ENCODE data around the gene HPS4.
"Not testable (repeated sequence)": the region's sequence is repeated elsewhere in the genome, so short reads cannot be mapped to it uniquely, and the experiment has no call there.

The HPS4 gene

DNA sequence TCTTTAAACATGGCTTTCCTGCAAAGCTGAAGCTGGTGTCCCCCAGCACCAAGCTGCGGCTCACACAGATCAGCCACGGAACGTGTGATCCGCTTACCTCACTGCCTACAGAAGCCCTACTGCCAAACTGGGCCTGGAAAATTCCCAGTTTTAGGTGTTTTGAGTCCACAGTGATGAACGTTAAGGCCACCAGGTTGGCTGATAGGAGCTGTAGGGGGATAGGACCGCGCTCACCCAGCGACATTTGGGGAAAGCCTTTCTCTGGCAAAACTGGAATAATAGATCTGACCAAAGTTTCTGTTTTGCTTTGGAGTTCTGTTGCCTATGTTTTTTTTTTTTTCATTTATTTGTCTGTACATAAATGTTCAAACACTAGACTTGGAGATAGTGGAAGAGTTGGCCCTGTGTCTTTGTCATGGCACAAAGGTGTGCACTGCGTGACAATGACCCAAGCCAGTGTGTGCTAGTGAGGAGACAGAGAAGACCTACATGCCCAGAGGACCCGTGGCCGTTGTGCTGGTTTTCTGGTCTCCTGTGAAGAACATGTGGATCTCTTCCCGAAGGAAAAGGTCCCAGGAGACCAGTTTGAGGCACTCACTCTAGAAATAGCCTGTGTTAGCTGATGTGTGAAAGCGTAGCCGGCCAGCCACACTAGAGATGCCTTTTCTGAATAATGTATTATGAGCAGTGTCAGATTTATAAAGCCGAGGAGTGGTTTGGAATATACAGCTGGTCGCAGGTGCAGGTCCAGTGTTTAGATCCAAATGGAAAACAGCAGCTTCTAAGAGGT is 39.5 kb downstream of the HPS4 start:
- no peak for DNase-seq (ENCODE audit: low read depth in 2 of 2)

DNA sequence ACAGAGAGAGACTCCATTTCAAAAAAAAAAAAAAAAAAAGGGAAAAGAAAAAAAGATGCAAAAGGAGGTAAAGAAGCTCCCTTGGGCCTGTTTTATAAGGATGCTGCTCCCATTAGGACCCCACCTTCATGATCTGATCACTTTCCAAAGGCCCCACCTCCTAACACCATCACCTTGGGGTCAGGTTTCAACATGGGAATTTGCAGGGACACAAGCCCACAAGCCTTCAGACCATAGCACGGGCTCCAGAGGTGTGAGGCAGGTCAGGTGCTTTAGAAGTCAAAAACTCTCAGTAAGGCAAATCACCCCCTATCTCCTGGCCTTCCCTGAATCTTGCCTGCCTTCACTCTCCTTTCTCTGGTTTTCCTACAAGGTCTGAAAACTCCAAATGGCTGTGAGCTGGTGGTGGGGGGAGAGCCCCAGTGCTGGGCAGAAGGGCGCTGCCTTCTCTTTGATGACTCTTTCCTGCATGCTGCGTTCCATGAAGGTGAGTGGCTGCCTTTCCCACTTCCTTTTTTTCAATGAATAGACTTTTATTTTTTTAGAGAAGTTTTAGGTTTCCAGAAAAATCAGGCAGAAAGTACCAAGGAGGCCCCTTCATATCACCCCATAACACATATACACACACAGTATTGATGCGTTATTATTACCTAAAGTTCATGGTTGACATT is 41.4 kb downstream of the HPS4 start:
- no peak for DNase-seq (ENCODE audit: low read depth in 2 of 2)

DNA sequence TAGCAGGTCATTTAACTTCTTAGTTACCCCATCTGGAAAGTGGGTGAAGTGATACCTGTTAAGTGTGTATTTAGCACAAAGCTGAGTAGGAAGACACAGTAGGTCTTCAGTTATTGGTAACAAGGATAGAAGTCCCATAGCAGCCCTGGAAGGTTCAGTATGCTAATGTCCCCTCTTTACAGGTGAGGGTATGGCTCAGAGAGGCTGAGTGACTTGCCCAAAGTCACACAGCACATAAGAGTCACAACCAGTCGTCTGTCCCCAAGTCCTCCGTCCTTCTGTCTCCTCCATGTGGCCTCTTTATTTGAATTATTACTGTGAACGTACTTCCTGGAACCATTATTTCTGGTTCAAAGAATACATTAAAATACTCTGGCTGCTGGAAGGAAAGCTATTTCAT is 44.0 kb downstream of the HPS4 start:
- DNase-seq (ENCODE audit: low read depth in 2 of 2), result no peak

DNA sequence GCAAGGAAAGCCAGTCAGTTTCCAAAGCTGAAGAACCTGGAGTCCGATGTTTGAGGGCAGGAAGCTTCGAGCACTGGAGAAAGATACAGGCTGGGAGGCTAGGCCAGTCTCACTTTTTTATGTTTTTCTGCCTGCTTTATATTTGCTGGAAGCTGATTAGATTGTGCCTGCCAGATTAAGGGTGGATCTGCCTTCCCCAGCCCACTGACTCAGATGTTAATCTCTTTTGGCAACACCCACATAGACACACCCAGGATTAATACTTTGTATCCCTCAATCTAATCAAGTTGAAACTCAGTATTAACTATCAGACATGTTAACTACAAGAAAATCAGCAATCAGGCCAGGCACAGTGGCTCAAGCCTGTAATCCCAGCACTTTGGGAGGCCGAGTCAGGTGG is 44.8 kb downstream of the HPS4 start:
- not testable (repeated sequence) for DNase-seq (ENCODE audit: low read depth in 2 of 2)

DNA sequence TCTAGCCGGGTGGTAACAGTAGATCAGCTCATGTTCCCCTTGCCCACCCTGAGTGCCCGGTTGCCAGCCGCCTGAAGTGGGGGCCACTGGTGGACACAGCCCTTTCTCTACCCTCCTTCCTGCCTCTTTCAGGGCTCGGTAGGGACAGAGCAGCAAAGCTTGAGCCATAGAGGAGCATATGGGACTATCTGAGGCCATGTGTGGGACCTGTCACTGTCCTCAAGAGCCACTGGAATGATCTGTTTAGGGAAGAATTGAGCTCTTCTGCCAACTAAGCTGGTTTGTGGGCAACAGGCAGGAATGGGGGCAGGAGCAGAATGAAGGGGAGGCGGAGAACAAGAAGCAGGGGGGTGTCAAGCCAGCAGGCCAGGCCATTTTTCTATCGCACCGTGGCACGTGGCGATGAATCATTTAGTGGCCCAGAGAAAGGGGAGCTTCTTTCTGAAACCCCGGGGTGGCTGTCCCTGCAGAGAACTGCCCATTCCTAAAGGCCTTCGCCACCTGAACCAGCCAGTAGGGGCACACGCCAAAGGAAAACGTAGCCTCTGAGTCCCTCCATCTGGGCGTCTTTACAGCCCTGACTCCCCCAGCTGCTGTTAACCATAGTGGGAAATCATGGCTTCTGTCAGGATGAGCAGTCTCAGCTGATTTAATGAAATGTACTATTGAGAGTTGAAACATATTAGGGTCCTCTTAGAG is 45.7 kb downstream of the HPS4 start:
- no peak for DNase-seq (ENCODE audit: low read depth in 2 of 2)

DNA sequence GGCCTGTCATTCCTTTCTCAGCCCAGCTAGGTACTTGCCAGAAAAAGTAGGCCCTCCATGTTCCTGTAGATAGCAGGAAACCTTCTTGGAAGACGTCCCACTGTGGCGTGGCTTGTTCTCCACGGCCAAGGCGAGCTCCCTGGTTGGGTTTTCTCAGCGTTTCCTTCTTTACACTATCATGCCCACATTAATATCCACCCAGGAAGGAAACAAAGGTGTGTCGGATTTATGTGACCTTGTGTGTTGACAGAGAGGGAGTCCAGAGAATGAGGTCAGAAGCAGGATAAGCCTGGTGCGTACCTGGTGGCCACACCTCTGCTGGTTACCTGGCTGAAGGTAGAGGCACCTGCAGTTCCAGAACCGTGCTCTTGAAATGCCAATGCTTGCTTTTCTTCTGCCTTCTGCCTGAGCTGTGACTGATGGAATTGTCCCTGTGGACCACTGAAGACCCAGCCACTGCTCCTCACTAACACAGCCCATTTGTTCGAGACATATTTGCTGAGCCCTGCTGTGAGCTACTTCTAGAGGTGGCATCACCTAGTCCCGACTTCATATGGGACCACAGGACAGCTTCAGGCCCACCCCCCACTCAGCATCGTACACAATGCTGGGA is 46.6 kb downstream of the HPS4 start:
- no peak for DNase-seq (ENCODE audit: low read depth in 2 of 2)

DNA sequence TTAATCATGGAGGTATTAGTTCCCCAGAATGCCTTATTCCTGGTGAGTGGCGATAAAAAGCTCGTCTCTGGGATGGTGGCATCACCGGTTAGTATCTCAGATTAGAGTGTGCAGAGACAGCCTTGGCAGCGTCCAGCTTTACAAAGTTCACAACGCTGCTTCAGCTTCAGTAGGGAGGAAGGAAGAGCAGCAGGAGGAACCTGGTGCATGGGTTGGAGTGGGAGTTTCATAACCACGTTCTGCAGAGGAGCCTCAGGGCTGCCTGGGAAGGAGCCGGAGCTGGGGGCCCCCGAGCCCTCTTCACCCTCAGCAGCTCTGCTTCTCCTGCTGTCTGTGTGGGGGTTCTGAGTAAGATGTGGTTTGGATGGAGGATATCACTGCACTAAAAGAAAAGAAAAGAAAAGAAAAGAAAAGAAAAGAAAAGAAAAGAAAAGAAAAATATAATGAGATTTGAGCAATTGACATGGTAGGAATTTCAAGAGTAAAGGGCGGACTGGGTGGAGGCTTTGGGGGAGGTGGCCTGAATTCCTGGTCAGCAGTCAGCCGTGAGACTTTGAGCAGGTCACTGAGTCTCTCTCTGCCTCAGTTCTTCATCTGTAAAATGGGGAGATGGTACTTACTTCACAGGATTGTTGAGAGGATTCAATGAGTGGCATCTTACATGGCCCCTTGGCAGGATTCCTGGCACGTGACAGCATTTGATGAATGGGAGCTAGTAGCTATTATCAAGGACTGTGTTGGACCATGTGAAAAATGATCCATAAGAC is 48.1 kb downstream of the HPS4 start:
- no peak for DNase-seq (ENCODE audit: low read depth in 2 of 2)

DNA sequence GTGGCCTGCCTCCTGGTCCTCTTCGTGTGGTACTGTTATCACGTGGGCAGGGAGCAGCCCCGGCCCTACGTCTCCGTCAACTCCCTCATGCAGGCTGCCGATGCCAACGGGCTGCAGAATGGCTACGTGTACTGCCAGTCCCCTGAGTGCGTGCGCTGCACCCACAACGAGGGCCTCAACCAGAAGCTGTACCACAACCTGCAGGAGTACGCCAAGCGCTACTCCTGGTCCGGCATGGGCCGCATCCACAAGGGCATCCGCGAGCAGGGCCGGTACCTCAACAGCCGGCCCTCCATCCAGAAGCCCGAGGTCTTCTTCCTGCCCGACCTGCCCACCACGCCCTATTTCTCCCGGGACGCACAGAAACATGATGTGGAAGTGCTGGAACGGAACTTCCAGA is 49.8 kb downstream of the HPS4 start:
- DNase-seq (ENCODE audit: low read depth in 2 of 2), result no peak

DNA sequence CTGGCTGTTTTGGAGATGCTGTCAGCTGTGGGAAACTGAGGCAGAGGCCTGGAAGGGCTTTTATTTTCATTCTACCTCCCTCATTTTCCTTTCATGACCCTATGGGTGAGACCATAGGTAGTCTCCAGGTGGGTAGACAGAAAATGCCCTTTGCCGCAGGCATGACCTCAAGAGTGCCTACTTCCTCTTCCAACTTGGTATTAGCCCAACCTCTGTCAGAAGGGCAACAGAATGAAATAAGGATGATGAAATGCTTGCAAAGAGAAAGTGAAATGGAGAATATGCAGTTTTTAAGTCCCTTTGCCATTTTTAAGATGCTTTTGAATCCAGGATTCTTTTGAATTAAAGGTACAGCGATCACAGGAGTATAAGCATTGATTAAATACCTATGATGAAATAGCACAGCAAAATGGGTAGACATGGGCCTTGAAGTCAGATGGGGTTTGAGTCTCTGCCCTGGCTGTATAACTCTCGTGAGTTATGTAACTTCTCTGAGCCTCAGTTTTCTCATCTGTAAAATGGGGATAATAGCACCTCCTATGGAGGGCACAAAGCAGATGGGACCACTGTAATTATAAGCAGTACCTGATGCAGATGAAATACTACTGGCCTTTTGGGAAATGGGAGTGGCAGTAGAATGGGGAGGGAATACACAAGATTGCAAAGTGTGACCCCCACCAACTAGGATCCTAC is 50.8 kb downstream of the HPS4 start:
- DNase-seq (ENCODE audit: low read depth in 2 of 2), result no peak

DNA sequence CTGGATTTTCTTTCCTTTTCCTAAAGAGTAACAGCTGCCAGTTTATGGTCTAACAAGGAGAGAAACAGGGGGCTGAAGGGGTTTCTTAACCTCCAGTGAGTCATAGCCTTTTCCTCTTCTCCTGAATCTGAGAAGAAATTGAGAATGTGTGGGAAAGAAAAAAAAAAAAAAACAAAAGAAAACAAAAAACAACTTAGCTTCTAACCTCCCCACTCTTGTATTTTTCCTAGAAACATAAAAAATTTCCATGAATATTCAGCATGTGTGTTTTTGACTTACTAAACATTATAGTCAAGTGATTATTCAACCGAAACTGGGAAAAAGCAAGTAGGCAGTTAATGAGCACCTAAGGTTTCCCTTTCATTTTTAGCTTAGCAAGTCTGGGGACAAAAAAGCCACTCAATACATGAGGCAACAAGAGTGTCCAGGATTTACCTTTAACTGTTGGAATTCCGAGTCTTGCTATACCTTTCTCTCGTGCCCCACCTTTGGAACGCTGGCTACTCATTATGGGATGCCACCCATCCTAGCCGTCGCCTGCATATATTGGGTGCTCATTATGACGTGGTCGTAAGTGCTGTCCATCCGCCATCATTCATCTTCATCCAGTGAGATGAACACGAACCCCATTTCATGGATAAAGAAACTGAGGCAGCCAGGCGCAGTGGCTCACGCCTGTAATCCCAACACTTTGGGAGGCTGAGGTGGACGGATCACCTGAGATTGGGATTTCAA is 52.2 kb downstream of the HPS4 start:
- DNase-seq (ENCODE audit: low read depth in 2 of 2), result no peak

DNA sequence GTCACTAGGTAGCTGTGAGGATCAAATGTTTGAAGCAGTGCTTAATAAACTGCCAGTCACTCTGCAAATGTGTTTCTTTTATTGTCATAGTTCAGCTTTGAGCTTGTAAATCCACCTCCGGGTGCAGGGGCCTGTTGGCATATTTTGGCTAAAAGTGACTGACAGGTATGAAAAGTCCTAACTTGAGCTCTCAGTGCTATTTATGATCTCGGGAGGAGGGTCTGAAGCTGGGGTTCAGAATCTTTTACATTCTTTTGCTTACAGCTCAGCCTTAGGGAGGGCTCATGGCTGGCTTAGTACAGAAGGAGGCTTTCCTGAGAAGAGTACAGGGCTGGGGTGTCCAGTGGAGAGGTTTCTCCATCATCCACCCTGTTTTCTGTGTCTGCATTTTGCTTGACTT is 53.0 kb downstream of the HPS4 start:
- DNase-seq (ENCODE audit: low read depth in 2 of 2), result no peak

DNA sequence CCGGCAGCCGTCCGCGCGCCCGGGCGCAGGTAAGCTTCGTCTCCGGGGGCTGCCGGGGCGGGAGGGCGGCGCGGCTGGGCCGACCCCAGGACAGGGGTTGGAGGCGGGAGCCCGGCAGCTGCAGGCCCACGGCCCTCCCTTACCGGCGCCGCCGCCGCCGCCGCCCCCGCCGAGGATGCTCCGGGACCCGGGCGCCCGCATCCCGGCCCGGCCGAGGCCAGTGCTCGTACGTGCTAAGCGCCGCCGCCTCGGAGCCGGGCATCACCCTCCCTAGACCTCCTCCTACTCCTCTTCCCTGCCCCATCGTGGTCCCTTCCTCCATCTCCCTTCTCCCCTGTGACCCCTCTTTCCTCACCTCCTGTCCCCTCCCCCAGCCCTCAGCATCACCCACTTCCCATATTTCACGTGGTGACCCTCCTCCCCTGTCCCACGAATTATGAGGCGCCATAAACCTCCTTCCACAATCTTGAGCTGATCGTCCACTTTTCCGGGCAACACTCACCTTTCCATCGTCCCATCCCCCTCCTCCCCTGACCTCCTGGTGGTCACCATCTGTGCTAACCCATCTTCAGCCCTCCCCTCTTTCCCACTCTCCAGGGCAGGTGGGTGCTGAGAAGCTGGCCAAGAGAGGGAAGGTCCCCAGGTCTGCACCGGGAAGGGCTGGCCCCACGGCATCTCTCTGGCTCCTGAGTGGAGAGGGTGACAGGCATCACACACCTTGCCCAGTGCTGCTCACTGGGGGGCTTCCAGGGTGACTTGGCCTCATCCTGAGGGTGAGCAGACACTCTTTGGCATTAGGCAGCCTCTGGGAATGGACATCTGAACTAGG is 53.9 kb downstream of the HPS4 start:
- no peak for DNase-seq (ENCODE audit: low read depth in 2 of 2)

DNA sequence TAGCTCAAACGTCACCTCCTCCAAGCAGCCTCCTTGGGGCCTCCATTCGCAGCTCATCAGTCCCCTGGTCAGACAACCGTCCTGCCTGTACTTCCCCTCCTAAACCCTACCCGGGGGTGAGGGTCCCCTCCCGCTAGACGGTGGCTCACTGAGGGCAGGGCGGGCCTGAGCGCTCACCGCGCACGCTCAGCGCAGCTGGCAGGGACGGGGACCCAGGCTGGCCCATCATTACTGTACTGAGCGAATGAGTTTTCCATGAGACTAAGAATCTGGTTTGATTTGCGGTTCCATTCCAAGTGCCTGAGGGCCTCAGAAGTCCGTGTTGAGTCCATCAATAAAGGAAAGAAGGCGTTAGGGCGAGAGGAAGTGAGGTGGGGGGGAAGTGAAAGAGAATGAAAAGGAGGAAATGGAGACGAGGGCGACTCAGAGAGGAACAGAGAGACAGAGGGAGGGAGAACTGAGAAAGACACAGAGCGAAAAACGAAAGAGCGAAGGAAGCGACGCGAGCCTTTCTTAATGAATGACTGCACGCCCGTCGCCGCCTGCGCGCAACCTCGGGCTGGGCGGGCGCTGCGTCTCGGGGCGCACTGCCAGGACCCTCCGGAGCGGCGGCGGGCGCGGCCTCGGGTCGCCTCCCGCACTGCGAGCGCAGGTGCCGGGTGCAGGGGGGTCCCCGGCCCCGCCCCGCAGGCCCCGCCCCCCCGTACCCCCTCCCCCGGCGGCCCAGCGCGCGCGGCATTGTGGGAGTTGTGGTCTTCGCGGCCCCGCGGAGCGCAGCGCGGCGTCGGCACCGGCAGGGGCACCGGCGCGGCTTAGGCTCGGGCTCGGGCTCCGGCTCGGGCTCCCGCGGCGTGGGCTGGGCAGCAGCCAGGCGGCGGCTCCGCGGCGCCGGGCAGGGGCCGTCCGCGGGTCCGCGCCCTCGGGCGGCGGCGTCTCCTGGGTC is 54.8 kb downstream of the HPS4 start, which contains the start of gene ASPHD2:
Gene ASPHD2 (plus strand): TSS at position 746 of the 943 bp plus-strand sequence. CDS start 4,356 bp downstream, outside the sequence.
- peak; percentile 54 to 62 for DNase-seq (ENCODE audit: low read depth in 2 of 2)

DNA sequence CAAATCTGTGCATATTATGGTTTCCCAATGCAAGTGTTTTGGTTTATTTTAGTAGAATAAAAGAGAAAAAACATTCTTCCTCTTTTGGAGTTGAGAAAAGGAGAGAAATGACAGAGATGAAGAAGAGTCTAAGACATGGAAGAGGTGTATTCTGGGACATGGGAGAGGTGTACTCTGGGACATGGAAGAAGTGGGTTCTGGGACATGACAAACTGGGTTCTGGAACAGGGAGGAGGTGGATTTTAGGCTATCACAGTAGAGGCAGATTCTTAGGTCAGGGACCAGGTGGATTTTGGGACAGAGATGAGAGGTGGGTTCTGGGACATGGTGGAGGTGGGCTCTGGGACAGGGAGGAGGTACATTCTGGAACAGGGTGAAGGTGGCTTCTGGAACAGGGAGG is 56.7 kb downstream of the HPS4 start:
- no peak for DNase-seq (ENCODE audit: low read depth in 2 of 2)

DNA sequence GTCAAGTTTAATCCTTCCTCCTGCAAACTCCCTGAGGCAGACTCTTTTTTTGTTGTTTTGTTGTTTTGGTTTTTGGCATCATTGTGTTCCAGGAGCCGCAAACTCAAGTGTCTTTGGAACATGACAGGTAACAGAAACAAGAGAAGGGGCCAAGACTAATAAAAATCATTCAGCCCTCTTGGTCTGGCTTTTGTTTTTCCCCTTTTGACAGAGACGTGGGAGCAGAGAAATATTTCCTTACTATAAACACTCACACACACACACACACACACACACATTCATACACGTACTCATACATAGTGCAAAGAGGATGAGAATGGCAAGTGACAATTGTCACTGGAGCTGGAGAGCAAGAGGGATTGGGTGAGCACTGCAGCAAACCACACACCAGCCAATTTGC is 65.0 kb downstream of the HPS4 start:
- DNase-seq (ENCODE audit: low read depth in 2 of 2), result no peak

DNA sequence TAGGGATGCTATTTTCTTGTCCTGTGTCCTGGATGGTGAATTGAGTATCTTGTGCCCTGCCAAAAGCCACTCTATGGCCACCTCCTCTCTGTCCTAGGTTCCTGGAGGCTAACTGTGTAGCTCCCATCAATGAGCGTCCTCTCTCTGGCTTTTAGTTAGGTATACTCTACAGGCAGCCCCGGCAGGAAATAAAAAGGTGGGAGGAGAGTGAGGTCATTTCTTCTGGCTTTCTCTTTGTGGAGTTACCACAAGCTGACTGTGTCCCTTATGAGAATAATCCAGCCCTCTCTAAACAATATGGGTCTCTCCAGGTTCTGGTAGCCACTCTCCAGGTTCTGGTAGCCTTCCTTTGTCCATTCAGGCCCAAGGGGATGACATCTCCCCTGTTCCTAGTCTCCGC is 66.2 kb downstream of the HPS4 start:
- no peak for DNase-seq (ENCODE audit: low read depth in 2 of 2)

DNA sequence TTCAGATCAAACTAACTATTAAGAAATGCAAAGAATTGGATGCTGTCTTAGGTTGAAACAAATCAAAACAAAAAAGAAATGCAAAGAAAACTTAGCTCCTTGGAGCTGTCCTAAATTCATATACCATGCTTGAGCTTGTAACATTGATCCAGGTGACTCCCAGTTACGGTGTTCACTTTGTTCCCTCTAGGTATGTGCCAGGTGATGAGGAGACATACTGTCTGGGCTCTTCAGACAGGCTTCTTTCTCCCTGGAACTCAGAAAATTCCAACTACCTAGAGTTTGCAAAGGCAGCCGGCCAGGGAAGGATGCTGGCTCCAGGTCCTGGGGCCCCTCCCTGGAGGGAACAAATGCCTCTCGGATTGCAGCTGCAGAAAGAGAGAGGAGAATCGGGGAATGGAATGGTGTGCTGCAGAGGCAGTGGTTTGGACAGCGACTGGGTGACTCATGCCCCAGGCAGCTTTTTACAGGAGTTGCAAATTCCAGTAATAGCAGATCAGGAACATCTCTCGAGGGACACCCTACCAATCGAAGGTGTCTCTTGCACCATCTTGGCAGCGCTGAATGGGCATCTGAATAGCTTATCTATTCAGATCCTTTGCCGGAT is 66.8 kb downstream of the HPS4 start:
- no peak for DNase-seq (ENCODE audit: low read depth in 2 of 2)

DNA sequence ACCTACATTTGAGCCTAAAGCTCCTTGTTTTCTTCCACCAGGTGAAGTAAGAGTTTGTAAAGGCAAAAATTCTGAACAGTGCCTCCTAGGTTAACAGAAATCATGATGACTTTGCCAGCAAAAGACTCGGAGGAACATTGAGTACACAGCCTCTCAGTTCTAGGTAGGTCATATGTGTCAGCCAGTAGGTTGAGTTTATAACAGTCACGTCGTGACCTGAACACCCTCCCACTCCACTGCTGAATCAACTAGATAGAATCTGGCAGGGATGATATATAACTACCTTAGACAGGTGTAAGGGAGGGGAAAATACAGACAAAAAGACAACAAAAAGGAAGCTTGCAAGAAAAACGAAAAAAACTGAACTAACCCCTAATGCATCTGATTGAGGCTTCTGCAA is 67.3 kb downstream of the HPS4 start:
- DNase-seq (ENCODE audit: low read depth in 2 of 2), result no peak
